Esophagus muscularis mucosa (tissue), 4 donors: Measurements from ENCODE around the gene GADD45B. TPM values are rescaled to one million over a fixed set of nuclear protein-coding genes. Genes with fewer than 3 reads are reported as not detected.

Experiments used
- DNase-seq: peaks from one replicate; pipeline ENCODE4 v3.0.0-alpha.2; 2017; ENCODE audit errors: extremely low spot score
- H3K27ac ChIP-seq, 4 donors: fragments of 200-600 bp; sonication (generic); replicated peaks in 1 of 4; 1 replicate in 3 of 4; 2 replicates in 1 of 4; pipeline ENCODE4 v1.5.1; 2016 to 2019; ENCODE audit warnings: mild to moderate bottlenecking in 1 of 4
- H3K27me3 ChIP-seq, 4 donors: fragments of 200-600 bp; sonication (generic); one replicate each; pipeline versions ENCODE4 v1.5.1 to v1.6.0; 2016 to 2019
- H3K36me3 ChIP-seq, 4 donors: fragments of 200-600 bp; sonication (generic); one replicate each; pipeline ENCODE4 v1.5.1; 2016 to 2019
- H3K4me1 ChIP-seq, 4 donors: fragments of 200-600 bp; sonication (generic); one replicate each; pipeline ENCODE4 v1.5.1; 2016 to 2019
- H3K4me3 ChIP-seq, 4 donors: fragments of 200-600 bp; sonication (generic); 1 replicate in 2 of 4; 2 replicates in 2 of 4; pipeline ENCODE4 v1.5.1; 2016 to 2019; ENCODE audit warnings: mild to moderate bottlenecking in 4 of 4, moderate library complexity in 1 of 4
- H3K9me3 ChIP-seq, 4 donors: fragments of 200-600 bp; sonication (generic); 1 replicate in 3 of 4; 2 replicates in 1 of 4; pipeline ENCODE4 v1.5.1; 2016 to 2019
- CTCF ChIP-seq, 3 experiments: fragments of 200-600 bp in 2 of 3; fragments of 450-650 bp in 1 of 3; sonication (generic) in 2 of 3; IDR thresholded peaks; one replicate each; pipeline ENCODE4 v1.5.1; 2017 to 2019; ENCODE audit warnings: antibody characterized with exemption in 3 of 3, mild to moderate bottlenecking in 2 of 3, moderate library complexity in 1 of 3
- EP300 ChIP-seq: sonication (generic); formaldehyde crosslinking; IDR thresholded peaks from one replicate; pipeline ENCODE4 v1.6.1; 2017; ENCODE audit warnings: antibody characterized with exemption
- POLR2A ChIP-seq: fragments of 450-650 bp; IDR thresholded peaks from one replicate; pipeline ENCODE4 v1.6.1; 2017; ENCODE audit warnings: antibody characterized with exemption, moderate library complexity, mild to moderate bottlenecking, low read depth
- POLR2AphosphoS5 ChIP-seq, 2 donors: sonication (generic); formaldehyde crosslinking; IDR thresholded peaks; one replicate each; pipeline ENCODE4 v1.6.1; 2017; ENCODE audit warnings: antibody characterized with exemption in 2 of 2
- WGBS: methylation state at CpG from one replicate; pipeline ENCODE4 v1.1.5; 2018; 5-methylcytosine and 5-hydroxymethylcytosine counted together
- intact Hi-C: fragments of 100-400 bp; cut with DNase I; formaldehyde crosslinking; loops from one replicate; pipeline ENCODE4 v1.15.1; 2023
- total RNA-seq, 4 donors: library from RNA; depleted of rRNA; stranded (reverse); fragments of >200 nt; gene quantifications; one replicate each; pipeline versions ENCODE4 v1.1.0 to v1.2.1, GENCODE V29; 2016

The GADD45B gene
- total RNA-seq, 4 donors from 2014 or later, result 56.5 to 793 (median 90.5) TPM

DNA sequence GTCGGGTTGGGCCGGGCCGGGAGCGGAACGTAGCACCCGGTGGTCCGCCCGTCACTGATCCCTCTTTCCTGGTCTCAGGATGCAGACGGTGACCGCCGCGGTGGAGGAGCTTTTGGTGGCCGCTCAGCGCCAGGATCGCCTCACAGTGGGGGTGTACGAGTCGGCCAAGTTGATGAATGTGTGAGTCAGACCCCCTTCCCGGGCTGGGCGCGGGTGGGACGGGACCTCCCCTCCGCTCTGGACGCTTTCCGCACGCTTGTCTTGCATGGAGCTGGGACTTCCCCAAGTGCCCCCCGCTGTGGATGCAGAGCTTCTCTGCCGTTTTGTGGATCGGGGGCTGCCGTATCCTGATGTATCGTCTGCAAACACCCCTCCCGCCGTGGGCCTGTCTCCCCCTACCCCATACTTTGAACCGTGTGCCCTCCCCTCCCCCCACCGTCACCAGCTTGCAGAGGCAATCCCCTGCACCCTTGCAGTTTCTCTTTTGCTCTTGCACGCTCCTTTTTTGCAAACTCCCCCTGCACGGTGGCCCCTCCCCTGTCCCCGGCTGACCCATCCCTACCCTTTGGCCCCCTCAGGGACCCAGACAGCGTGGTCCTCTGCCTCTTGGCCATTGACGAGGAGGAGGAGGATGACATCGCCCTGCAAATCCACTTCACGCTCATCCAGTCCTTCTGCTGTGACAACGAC lies 669 bp downstream of the GADD45B start:
- no peak for TF ChIP-seq POLR2AphosphoS5 (IDR thresholded peaks at IDR 0.05)
- no peak for TF ChIP-seq CTCF (IDR thresholded peaks at IDR 0.05)
- no peak for TF ChIP-seq POLR2A
- TF ChIP-seq EP300, result no peak
- peaks cover 30 to 43% (median 42%) of the 10 kb centered on the region in 4 donors for H3K4me1 ChIP-seq
- H3K27ac ChIP-seq, result peak overlapping the region; percentile 90 to 96 (median 93)
- intact Hi-C loops, result loop anchor here (2.0 kb wide), 1 partner anchor 66 kb away; no protein-coding TSS in a partner anchor
- no peak for DNase-seq
- H3K36me3 ChIP-seq, result peaks cover 6 to 24% (median 13%) of the 10 kb centered on the region in 4 donors
- H3K4me3 ChIP-seq, result peak overlapping the region; percentile 63 to 98 (median 91)
- WGBS, result 0% methylated on average over 20 of the region's 42 CpGs
- H3K9me3 ChIP-seq, result no peaks in the 10 kb centered on the region
- no peaks in the 10 kb centered on the region for H3K27me3 ChIP-seq

DNA sequence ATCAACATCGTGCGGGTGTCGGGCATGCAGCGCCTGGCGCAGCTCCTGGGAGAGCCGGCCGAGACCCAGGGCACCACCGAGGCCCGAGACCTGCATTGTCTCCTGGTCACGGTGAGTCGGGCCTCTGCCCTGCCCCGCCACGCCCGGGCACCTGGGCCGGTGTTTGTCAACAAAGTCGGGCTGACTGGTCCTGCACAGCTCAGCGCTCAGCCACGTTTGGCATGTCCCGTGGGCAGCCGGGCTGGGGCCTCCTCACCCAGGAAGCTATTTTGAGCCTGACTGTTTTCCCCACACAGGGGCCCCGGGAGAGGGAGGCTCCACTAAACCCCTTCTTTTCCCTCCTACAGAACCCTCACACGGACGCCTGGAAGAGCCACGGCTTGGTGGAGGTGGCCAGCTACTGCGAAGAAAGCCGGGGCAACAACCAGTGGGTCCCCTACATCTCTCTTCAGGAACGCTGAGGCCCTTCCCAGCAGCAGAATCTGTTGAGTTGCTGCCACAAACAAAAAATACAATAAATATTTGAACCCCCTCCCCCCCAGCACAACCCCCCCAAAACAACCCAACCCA lies 1.3 kb downstream of the GADD45B start:
- peaks cover 6 to 24% (median 13%) of the 10 kb centered on the region in 4 donors for H3K36me3 ChIP-seq
- H3K4me1 ChIP-seq, result peaks cover 30 to 43% (median 42%) of the 10 kb centered on the region in 4 donors
- TF ChIP-seq CTCF (IDR thresholded peaks at IDR 0.05) (no peak), POLR2AphosphoS5 (IDR thresholded peaks at IDR 0.05) (peak; percentile 45 to 56)
- no peaks in the 10 kb centered on the region for H3K27me3 ChIP-seq
- DNase-seq, result no peak
- WGBS, result 6% methylated on average over 12 of the region's 27 CpGs
- H3K27ac ChIP-seq, result peak overlapping the region; percentile 90 to 96 (median 93)
- peak overlapping the region; percentile 63 to 98 (median 91) for H3K4me3 ChIP-seq
- peaks cover 0 to 1% (median 0%) of the 10 kb centered on the region in 4 donors for H3K9me3 ChIP-seq
- intact Hi-C loops, result loop anchor here (2.0 kb wide), 1 partner anchor 66 kb away; no protein-coding TSS in a partner anchor

GRCh38 chr19:2477732-2478191 lies 1.8 kb downstream of the GADD45B start:
- Histone ChIP-seq H3K4me3 (peak overlapping the region; percentile 63 to 98 (median 91)), H3K27me3 (no peaks in the 10 kb centered on the region), H3K36me3 (peaks cover 6 to 24% (median 13%) of the 10 kb centered on the region in 4 donors), H3K4me1 (peaks cover 30 to 43% (median 42%) of the 10 kb centered on the region in 4 donors), H3K9me3 (peaks cover 0 to 7% (median under 1%) of the 10 kb centered on the region in 4 donors), H3K27ac (peak overlapping the region; percentile 90 to 96 (median 93))
- intact Hi-C loops, result loop anchor here (2.0 kb wide), 1 partner anchor 65 kb away; no protein-coding TSS in a partner anchor
- TF ChIP-seq EP300, result no peak
- TF ChIP-seq POLR2AphosphoS5 (IDR thresholded peaks at IDR 0.05), result peak; percentile 37 to 75
- no peak for TF ChIP-seq CTCF (IDR thresholded peaks at IDR 0.05)
- TF ChIP-seq POLR2A, result no peak
- 23% methylated on average over 20 of the region's 21 CpGs for WGBS
- no peak for DNase-seq

DNA sequence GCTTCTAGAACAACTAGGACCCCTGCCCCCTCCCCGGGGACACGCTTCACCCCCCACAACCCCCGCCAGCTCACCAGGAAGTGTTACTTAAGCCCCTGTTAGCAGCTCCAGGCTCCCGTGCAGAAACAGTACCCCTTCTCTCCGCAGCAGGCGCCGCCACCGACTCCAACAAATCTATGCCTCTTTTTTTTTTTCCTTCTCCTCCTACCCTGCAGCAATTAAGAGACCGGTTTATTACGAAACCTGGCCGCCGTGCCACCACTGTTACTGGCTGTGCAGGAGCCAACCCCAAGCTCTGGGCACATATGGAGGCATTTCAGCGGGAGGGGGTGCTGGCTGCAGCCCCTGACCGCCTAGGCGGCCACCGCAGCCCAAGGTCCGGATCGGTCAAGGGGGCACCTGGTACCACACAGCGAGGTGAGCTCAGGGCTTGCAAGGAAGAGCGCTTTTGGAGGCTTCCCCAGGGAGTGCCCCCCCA lies 2.4 kb downstream of the GADD45B start:
- Histone ChIP-seq H3K9me3 (peaks cover 0 to 12% (median 3%) of the 10 kb centered on the region in 4 donors), H3K27ac (peak overlapping the region; percentile 90 to 96 (median 93)), H3K27me3 (no peaks in the 10 kb centered on the region), H3K4me1 (peaks cover 30 to 43% (median 42%) of the 10 kb centered on the region in 4 donors), H3K4me3 (peak overlapping the region; percentile 63 to 98 (median 91)), H3K36me3 (peaks cover 6 to 24% (median 13%) of the 10 kb centered on the region in 4 donors)
- no peak for DNase-seq
- TF ChIP-seq POLR2AphosphoS5 (IDR thresholded peaks at IDR 0.05), result peak; percentile 39 to 63
- peak; percentile 25 to 55 (median 35) for TF ChIP-seq CTCF (IDR thresholded peaks at IDR 0.05)
- no peak for TF ChIP-seq EP300
- TF ChIP-seq POLR2A, result no peak
- intact Hi-C loops, result no loop called here
- 12% methylated on average over 13 of the region's 20 CpGs for WGBS
